Measurements from ENCODE around the gene PHACTR1.
A peak's percentile ranks its signal among the peaks of the same experiment; 100 is the strongest.

Gene PHACTR1

DNA sequence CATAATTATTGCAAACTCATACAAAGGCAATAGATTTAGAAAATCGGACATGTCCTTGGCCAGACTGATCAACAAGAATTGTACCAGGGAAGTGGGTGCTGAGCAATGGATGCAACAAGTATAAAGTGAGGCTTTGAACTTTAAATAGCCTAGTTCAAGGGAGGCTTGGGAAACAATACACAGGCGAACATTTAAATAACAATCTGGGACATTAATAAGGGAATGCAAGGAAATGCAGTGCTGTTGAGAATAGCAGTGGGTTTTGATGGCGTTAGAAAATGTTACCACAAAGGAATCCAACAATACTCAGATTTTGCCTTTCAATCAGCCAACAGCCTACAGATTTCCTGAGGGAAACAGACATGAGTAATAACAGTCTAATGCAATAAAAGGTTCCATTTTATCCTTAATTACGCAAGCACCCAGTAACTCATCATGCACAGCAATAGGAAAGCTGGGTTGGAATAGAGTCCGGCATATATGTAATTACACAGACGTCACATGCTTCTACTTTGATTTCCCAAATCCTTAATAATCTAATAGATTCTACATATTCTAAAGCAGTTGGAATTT is 134.6 kb downstream of the PHACTR1 start:
- no peak for DNase-seq

DNA sequence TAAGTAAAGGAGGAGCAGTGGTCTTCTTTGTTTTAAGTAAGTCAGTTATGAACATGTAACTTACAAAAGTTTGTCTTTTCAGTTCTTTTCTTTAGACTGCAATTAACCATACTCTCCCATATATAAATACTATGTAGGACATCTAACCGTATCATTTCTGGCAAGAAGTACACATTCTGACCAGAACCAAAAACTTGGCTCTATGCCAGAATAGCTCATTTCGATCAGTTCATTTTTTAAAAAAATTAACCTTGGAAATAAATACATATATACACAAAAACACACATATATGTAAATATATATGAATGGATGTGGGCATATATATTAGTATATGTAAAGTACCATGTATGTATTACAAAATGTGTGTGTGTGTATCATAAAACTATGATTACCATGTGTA is 145.0 kb downstream of the PHACTR1 start:
- DNase-seq, result no peak

- no peak for DNase-seq
These were observed 148.6 kb downstream of the PHACTR1 start for GRCh38 chr6:12865117-12865516.

DNA sequence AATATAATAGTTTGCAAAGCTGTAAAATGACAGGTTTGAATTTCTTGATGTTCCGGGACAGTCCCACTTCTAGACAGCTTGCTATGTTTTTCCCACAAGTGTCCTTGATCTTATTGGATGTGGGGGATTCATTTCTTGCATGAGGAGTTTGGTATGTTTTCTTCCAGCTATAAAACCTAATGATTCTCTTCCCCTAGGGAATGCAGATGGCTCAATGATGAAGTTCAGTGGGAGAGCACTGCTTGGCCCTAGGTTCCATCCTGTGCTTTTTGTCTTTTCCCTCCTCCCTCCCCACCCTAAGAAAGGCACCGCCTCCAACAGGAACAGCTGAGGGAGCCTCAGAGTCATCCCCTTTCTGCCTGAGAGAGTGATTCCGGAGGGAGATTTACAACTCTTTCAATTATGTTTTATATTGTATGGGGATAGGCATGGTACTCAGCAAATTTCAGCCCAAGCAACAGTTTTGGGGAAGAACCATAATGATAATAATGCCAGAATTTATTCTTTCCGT is 149.2 kb downstream of the PHACTR1 start:
- DNase-seq, result no peak

- no peak for DNase-seq
These were observed 150.0 kb downstream of the PHACTR1 start for GRCh38 chr6:12866422-12867029.

DNA sequence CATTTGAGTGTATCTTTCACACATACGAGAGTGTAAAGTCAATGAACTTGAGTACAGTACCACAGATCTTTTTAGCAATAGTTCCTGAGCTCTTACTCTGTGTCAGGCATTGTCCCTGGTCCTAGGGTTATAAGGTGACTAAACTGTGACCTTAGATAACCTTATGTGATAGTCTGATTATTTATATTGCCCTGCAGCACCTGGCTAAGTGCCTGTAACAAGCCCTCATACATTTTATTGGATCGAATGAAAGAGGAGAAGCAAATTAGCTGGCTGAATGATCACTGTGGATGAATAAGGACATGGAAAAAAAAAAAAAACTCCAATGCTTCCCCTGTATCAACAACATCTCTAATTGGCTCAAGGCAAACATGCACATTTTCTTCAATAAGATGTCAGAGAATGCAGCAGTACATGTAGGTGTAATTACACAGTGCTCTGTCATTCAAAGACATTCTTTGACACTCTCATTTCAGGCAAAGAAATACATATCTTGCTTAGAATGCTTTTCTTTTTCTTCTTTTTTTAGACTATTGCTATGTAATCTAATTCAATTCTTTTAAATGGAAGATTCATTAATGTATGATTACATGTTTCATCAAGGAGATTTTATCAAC is 153.4 kb downstream of the PHACTR1 start:
- DNase-seq, result no peak

- DNase-seq, result no peak
These were observed 157.1 kb downstream of the PHACTR1 start for GRCh38 chr6:12873691-12874090.

- no peak for DNase-seq
These were observed 158.5 kb downstream of the PHACTR1 start for GRCh38 chr6:12875051-12875450.

DNA sequence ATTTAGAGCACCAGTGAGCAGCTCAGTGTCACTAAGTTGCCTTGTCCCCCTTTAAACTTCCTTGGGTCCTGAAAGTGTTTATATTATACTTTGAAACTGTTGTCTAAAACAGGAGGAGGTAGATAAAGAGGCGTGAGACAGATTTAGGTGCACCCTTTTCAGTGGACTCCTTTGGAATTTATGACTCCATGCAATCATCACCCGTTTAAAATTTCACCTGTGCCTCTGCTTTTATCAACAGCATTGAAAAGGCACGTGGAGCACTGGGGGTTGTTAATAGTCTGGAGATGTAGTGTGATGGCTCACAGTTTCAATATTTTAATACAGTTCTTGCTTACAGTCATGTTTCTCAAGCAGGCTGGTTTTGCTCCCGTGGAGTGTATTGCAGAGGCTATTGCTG is 162.2 kb downstream of the PHACTR1 start:
- no peak for DNase-seq

- DNase-seq, result no peak
These were observed 166.3 kb downstream of the PHACTR1 start for GRCh38 chr6:12882761-12883290.

- DNase-seq, result no peak
These were observed 168.4 kb downstream of the PHACTR1 start for GRCh38 chr6:12884983-12885382.

GRCh38 chr6:12886961-12887775 is 170.6 kb downstream of the PHACTR1 start:
- DNase-seq, result no peak

GRCh38 chr6:12890171-12890790 is 173.7 kb downstream of the PHACTR1 start:
- peak; percentile 19 to 24 for DNase-seq

DNA sequence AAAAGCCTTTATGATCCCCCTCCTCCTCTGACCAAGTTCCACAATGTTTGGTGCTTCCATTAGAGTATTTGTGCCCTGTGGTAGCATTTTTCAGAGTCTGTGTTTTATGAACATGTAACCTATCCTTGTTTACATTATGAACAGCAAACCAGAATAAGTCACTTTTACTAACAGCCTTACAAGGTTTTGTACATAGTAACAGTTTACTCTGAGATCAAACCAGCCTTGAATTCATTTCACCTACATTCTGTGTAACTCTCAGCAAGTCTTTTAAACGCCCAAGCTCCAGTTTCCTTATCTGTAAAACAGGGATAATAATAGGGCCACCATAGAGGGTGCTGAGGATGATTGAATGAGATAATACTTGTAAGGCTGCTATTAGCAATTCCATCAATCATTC is 175.0 kb downstream of the PHACTR1 start:
- no peak for DNase-seq

DNA sequence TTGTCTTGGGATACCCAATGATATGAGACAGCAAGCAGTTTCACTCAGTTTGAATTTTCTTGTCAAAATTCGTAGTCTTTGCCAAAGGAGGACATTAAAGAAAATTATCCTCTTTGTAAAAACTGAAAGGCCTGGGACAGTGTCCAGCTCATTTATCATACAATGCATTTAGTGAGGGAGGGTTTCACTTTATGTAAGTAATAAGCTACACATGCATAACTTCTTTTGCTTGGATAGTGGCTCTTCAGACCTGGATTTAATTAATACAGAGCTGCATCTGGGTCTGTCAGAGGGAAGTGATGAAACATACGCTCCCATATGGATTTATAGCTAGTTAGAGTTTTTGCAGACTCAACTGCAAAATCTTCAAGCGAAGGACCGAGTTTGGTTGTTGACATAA is 175.6 kb downstream of the PHACTR1 start:
- DNase-seq, result no peak

DNA sequence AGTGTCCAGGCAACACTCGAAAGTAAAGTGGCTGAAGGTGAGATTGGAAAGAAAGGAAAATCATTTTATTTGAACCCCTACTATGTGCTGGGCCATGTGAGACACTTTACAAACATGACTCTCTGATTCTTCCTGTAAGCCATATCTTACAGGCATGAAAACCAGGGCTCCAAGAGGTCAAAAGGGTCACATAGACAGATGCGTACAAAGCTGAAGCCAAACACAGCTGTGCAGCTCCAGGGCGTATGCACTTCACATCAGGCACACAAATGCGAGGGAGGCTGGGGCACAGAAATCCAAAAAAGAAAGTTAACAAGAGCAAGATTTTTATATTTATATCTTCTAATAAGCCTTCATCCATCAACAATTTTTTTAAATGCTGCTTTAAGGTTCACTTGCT is 176.5 kb downstream of the PHACTR1 start:
- no peak for DNase-seq

GRCh38 chr6:12895721-12896120 is 179.2 kb downstream of the PHACTR1 start:
- DNase-seq, result no peak

DNA sequence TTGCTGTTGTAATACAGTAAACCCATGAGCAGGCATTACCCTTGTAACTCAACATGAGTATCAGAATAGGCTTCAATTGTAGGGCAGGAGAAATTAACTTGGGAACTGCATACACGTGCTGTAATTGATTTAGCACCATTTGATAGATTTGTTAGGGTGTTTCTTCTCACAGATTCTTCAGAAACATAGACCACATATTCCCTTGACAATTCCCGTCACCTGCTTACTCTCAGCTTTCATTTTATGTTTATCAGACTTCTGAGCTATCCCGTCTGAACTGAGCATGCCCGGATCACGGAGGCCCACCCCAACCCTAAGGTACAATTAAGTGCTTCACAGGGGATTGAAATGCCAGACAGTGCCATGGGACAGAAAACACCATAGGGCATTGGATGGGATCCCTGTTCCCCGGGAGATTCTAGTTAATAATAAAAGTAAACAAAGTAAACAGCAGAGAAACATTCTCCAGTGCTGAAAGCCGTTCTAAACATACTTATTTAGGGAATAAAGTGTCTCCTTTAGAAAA is 179.7 kb downstream of the PHACTR1 start:
- no peak for DNase-seq

DNA sequence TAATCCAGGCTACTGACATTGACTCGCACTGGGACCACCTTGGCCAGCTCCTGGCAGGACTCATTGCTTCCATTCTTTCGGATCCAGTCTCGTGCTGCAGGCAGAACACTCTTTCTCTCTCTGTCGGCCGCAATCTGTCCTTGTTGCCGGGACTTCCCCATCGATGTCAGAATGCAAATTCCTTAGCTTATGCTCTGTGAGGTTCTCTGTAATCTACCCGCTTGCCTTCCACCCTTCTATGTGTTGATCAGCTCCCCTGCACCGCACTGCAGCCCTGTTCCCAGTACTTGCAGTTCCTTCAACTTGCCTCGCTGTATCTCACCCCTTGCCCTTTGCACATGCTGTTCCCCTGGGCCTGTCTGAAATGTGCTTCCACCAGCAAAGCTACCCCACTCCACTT is 182.0 kb downstream of the PHACTR1 start:
- no peak for DNase-seq

GRCh38 chr6:12899046-12899833 is 182.7 kb downstream of the PHACTR1 start:
- no peak for DNase-seq

DNA sequence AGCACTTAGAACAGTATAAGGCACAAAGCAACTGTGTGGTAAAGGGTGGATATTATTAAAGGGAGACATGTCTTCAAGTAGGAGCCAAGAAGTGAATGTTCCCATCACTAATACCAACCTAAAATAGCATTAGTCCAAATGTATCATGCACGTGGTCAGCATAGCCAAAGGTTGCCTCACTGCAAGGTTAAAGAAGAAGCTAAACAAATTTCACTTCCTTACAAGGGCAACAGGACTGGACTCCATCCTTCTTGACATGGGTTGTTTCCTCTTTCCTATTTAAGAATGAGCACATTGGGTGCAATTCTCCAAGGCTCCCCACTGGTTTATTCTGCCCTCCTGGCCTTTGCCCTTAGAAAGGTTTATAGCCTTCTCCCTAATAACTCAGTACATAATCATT is 186.7 kb downstream of the PHACTR1 start:
- DNase-seq, result peak; percentile 76 to 79

GRCh38 chr6:12909833-12910232 is 193.3 kb downstream of the PHACTR1 start:
- DNase-seq, result no peak

All from AML-193 (cell line).